SHP77 treated with DMSO at 0.1 percent for 48 hours (cell line): ENCODE measurements around the gene ATRX.
"Not testable (repeated sequence)": the region's sequence is repeated elsewhere in the genome, so short reads cannot be mapped to it uniquely, and the experiment has no call there.

Experiments
- DNase-seq: peaks from one replicate; lab custom pipeline; 2025; lab: John Stamatoyannopoulos, UW

ATRX gene

DNA sequence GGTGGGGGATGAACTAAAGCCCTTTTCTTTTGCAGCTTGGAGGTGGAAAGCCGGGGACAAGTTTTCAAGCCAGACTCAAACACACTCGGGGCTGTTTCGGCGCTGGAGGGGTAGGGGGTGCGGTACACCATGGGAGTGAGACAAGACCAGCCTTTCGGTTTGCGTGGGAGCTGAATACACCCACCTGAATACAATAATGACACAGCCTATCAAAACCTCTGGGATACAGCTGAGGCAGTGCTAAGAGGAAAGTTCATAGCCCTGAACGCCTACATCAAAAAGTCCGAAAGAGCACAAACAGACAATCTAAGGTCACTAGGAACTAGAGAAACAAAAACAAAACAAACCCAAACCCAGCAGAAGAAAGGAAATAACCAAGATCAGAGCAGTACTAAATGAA, 163.3 kb downstream of the ATRX start:
- DNase-seq, result no peak

- no peak for DNase-seq
Observed at GRCh38 chrX:77622233-77622632, 163.8 kb downstream of the ATRX start.

DNA sequence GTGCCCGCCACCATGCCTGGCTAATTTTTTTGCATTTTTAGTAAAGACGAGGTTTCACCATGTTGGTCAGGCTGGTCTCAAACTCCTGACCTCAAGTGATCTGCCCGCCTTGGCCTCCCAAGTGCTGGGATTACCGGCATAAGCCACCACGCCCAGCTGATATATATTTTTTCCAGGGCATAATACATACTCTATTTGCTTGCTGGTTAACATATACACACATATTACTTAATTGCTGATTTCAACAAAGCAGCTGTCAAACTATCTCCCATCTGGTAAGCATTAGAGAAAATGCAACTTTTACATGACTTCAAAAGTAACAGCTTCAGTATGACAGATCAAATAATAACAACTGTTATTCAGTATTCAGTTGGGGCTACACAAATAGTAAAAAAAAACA, 164.6 kb downstream of the ATRX start:
- not testable (repeated sequence) for DNase-seq

- DNase-seq, result no peak
Observed at GRCh38 chrX:77617206-77617605, 168.8 kb downstream of the ATRX start.

DNA sequence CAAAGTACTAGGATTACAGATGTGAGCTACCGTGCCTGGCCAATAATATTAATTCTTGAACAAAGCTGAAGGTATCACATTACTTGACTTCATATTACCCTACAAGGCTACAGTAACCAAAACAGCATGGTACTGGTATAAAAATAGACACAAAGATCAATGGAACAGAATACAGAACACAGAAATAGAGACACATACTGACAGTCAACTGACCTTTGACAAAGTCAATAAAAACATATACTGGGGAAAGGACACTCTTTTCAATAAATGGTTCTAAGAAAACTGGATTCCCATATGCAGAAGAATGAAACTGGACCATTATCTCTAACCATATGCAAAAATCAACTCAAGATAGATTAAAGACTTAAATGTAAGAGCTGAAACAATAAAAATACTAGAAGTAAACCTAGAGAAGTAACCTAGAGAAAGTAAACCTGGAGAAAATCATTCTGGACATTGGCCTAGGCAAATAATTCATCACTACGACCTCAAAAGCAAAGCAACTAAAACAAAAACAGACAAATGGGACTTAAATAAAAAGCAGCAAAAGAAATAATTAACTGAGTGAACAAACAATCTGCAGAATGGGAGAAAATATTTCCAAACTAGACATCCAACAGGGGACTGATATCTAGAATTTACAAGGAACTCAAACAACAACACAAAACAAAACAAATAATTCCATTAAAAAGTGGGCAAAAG, 182.2 kb downstream of the ATRX start:
- DNase-seq, result no peak

GRCh38 chrX:77597511-77597910, 188.5 kb downstream of the ATRX start:
- DNase-seq, result no peak

DNA sequence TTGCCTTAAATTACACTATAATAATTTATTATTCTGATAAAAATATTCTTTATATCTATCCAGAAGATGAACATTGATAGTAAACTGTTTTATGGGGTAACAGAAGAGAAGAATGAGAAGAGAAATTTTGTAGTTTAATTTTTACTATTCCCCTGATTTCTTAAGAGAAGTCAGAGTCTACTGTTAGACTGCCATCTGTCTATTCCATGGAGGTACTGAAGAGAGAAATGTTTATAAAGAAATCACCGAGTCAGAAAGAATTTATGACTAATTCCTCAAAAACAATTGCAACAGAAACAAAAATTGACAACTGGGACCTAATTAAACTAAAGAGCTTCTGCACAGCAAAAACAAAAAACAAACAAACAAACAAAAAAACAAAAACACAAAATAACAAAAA, 188.9 kb downstream of the ATRX start:
- DNase-seq, result no peak

DNA sequence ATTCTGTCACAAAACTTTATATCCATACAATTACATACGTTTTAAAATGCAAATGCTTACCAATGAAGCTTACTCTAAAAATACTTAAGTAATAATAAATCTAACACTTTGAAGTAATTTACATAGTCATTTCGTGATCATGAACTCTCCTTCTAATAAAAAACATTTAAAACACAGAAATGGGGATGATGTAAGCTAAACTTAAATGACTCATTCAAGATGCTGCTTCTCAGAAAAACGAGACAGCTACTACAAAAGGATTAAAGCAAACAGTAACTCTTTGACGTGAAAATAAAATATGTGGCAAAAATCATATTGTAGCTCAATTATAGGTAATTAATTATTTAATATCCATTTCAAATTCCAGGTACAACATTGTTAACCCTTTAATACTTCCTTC, 190.2 kb downstream of the ATRX start:
- no peak for DNase-seq

- no peak for DNase-seq
Observed at GRCh38 chrX:77572322-77572721, 213.7 kb downstream of the ATRX start.

DNA sequence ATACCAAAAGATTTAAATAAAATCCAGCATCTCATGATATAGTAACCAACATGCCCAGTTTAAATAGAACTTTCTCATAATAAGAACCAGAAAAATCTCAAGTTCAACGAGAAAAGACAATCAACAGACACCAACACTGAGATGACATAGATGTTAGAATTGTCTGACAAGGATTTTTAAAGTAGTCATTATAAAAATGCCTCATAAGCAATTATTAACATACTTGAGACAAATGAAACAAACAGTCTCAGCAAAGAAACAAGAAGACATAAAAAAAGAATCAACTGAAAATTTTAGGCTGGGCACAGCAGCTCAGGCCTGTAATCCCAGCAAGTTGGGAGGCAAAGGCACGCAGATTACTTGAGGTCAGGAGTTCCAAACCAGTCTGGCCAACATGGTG, 220.7 kb downstream of the ATRX start:
- DNase-seq, result no peak

DNA sequence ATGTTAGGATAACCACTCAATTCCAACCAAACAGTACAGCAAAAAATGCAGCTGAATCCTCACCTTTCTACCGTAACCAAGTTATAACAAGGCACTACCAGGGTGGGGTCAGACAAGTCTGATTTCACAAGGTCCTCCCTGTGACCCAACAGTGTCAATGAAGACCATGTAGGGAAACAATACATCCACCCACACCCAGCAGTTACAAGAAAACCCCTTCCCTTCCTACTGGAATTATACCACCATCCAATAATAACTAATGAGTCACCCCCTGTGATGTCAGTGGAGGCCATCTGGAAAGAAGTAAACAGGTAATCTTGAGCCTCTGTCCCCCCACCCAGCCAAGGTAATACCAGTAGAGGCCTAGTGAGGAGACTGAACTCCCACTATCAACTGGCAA, 221.2 kb downstream of the ATRX start:
- DNase-seq, result no peak

- no peak for DNase-seq
Observed at GRCh38 chrX:77561372-77561771, 224.6 kb downstream of the ATRX start.

GRCh38 chrX:77556276-77556675, 229.7 kb downstream of the ATRX start:
- DNase-seq, result no peak

DNA sequence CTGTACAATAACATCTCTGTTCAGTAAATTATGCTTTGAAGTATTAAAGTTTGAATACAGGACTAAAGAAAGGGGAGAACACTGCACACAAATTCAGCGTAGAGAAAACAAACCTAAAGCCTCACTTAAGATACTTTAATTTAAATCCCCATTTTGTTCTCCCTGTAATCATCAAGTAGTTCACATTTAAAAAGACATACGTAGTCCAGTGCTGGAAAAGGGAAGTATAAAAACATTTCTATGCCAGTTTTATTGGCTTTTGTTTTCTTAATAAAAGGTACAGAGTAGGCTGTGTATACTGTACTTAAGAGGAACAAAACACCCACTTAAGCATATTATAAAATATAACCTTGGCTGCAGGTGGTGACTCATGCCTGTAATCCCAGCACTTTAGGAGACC, 237.3 kb downstream of the ATRX start:
- no peak for DNase-seq

DNA sequence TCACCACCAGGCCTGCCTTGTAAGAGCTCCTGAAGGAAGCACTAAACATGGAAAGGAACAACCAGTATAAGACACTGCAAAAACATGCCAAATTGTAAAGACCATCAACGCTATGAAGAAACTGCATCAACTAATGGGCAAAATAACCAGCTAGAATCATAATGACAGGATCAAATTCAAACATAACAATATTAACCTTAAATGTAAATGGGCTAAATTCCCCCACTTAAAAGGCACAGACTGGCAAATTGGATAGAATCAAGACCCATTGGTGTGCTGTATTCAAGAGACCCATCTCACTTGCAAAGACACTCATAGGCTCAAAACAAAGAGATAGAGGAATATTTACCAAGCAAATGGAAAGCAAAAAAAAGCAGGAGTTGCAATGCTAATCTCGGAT, 246.2 kb downstream of the ATRX start:
- DNase-seq, result not testable (repeated sequence)

DNA sequence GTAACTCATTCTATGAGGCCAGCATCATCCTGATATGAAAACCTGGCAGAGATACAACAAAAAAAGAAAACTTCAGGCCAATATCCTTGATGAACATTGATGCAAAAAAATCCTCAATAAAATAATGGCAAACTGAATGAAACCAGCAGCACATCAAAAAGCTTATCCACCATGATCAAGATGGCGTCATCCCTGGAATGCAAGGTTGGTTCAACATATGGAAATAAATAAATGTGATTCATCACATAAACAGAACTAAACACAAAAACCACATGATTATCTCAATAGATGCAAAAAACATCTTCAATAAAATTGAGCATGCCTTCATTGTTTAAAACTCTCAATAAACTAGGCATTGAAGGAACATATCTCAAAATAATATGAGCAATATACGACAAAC, 254.8 kb downstream of the ATRX start:
- DNase-seq, result not testable (repeated sequence)

GRCh38 chrX:77528034-77528433, 258.0 kb downstream of the ATRX start:
- no peak for DNase-seq

DNA sequence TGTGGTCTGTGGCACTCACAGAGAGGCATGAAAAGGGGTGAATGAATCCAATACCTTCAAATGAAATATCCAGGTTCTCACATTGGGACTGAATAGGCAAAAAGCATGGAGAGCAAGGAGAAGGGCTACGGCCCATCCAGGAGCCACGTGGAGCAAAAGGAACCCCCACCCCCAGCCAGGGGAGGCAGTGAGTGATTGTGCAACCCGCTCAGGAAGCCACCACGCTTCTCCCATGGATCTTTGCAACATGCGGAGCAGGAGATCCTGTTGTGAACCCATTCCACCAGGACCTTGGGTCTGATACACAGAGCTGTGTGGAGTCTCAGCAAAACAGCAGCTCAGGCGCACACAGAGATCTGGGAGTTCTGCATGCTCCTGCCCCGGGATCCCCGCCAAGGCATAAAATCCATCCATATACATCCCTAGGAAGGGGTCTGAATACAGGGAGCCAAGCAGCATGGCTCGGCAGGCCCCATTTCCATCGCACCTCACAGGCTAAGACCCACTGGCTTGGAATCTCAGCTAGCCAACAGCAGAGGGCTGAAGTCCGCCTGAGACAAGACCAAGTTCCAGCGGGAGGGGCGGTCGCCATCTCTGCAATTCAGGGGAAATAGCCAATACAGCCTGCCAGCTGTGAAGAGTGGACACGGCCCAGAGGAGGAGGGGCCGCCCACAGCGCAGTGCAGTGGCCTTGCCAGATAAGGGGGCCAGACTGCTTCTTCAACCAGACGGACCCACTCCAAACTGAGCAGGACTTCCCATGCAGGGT, 258.6 kb downstream of the ATRX start:
- DNase-seq, result no peak

DNA sequence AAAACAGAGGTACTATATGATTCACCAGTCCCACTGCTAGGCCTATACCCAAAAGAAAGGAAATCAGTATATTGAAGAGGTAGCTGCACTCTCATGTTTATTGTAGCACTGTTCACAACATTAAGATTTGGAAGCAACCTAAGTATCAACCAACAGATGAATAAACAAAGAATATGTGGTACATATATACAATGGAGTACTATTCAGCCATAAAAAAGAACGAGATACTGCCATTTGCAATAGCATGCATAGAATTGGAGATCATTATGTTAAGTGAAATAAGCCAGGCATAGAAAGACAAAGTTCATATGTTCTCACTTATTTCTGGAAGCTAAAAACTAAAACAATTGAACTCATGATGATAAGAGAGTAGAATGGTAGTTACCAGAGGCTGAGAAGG, 266.3 kb downstream of the ATRX start:
- DNase-seq, result no peak

- DNase-seq, result no peak
Observed at GRCh38 chrX:77514177-77514576, 271.8 kb downstream of the ATRX start.

GRCh38 chrX:77510007-77510406, 276.0 kb downstream of the ATRX start:
- DNase-seq, result no peak

DNA sequence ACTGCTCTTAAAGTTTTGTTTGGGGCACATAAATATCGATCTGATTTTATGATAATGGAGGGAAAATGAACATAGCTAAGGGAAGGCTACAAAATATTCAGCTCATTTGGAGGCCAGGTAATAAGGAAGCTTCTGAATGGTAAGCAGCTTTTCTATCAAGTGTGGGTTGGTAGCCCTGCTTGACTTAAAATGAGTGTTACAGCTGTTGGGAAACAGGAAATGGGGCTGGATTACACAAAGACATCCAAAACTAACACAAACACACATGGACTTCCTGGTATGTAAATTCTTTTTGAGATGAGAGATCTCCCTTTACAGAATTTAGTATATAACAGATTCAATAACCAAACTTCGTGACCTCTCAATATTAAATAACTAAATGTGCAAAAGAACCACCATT, 280.8 kb downstream of the ATRX start:
- DNase-seq, result no peak

DNA sequence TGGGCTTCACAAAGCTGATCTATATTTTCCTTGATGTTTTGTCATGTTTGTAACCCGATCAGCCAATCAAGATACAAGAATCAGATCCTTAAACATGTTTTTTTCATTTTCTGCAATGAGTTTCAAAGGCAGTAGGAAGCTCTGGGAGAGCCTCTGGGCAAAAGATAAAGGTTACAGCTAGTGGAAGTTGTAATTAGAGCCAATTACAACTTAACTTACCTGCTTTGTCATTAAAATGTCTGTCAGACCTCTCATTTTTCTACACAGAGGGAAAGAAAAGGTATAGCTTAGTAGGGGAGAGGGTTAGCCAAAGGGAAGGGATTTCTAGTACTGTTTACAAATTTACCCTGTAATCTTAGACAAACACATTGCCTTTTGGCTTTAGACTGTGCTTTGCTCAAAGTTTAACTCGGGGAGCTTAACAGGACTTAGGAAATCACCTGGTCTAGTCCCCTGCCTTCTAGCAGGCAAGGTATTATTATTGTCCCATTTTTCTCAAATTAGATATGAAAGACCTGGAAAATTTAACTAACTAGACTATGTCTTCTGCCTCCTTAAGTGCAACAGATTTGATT, 283.0 kb downstream of the ATRX start:
- no peak for DNase-seq
